Lower leg skin (tissue), 3 donors: Measurements from ENCODE around the gene CERS5.

Source experiments
- CTCF ChIP-seq, 3 donors: fragments of 450-650 bp; IDR thresholded peaks; one replicate each; pipeline ENCODE4 v1.5.1; 2016; ENCODE audit warnings: antibody characterized with exemption in 3 of 3, mild to moderate bottlenecking in 3 of 3, moderate library complexity in 2 of 3
- POLR2A ChIP-seq, 2 donors: fragments of 450-650 bp; IDR thresholded peaks; one replicate each; pipeline ENCODE4 v1.6.1; 2016 to 2017; ENCODE audit warnings: antibody characterized with exemption in 2 of 2, mild to moderate bottlenecking in 1 of 2, moderate library complexity in 1 of 2

DNA sequence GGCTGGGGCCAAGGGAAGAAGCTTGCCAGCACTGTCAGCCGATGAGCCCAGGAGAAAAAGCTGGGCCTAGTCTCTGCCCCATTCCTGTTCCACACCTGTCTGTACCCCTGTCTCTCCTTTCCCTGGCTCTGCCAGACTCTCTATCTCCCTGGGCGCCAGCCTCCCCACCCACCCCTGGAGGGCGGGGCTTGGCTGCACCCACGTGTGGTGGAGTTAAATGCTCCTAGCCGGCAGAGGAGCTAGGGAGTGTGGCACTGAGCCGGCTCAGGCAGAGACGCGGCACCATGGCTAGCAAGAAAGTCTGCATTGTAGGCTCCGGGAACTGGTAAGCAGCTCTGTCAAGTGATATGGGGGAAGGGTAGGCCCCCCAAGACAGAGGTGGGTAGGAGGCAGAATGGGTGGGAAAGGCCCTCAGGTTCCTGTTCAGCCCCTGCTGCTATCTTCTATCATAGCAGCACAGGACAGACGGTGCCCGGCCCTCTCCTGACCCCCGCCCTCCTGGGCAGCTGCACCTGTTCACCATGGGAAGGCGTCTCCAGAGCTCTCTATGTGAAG lies 63.3 kb downstream of the CERS5 start, which contains the start of gene GPD1:
- TF ChIP-seq CTCF (IDR thresholded peaks at IDR 0.05) (no peak), POLR2A (IDR thresholded peaks at IDR 0.05) (no peak)
